Upper lobe of left lung (tissue), 6 donors: ENCODE results near the gene TCEAL3. TPM values are rescaled to one million over a fixed set of nuclear protein-coding genes. Genes with fewer than 3 reads are reported as not detected.

Experiments used
- ATAC-seq, 2 donors: fragments of 200-7000 bp; cut with Tn5 transposase; one replicate each; pipeline ENCODE4 v1.9.1; 2022; ENCODE audit warnings: mild to moderate bottlenecking in 2 of 2, moderate library complexity in 2 of 2; ENCODE audit not compliant: low FRiP score in 2 of 2
- DNase-seq, 2 donors: peaks; one replicate each; pipeline ENCODE4 v3.0.0-alpha.2; 2019 to 2020
- H3K27ac ChIP-seq, 4 donors: fragments of 200-600 bp; sonication (generic); one replicate each; pipeline ENCODE4 v1.5.1; 2016 to 2019
- H3K27me3 ChIP-seq, 4 donors: fragments of 200-600 bp; sonication (generic); one replicate each; pipeline ENCODE4 v1.5.1; 2017 to 2019
- H3K36me3 ChIP-seq, 4 donors: fragments of 200-600 bp; sonication (generic); one replicate each; pipeline ENCODE4 v1.5.1; 2016 to 2019
- H3K4me1 ChIP-seq, 4 donors: fragments of 200-600 bp; sonication (generic); one replicate each; pipeline ENCODE4 v1.5.1; 2018 to 2019
- H3K4me3 ChIP-seq, 4 donors: fragments of 200-600 bp; sonication (generic); one replicate each; pipeline ENCODE4 v1.5.1; 2017 to 2019; ENCODE audit warnings: mild to moderate bottlenecking in 2 of 4, moderate library complexity in 1 of 4
- H3K9me3 ChIP-seq, 4 donors: fragments of 200-600 bp; sonication (generic); one replicate each; pipeline ENCODE4 v1.5.1; 2018 to 2019
- CTCF ChIP-seq, 6 experiments: fragments of 450-650 bp in 4 of 6; fragments of 200-600 bp in 2 of 6; sonication (generic) in 2 of 6; IDR thresholded peaks; one replicate each; pipeline ENCODE4 v1.5.1; 2016 to 2019; ENCODE audit warnings: antibody characterized with exemption in 6 of 6
- EP300 ChIP-seq, 4 donors: sonication (generic); formaldehyde crosslinking; IDR thresholded peaks; one replicate each; pipeline ENCODE4 v1.5.1; 2017; ENCODE audit warnings: antibody characterized with exemption in 4 of 4, control low read depth in 2 of 4
- POLR2A ChIP-seq, 4 donors: fragments of 450-650 bp; IDR thresholded peaks; one replicate each; pipeline ENCODE4 v1.5.1; 2016 to 2017; ENCODE audit warnings: antibody characterized with exemption in 4 of 4, mild to moderate bottlenecking in 2 of 4
- POLR2AphosphoS5 ChIP-seq, 2 donors: sonication (generic); formaldehyde crosslinking; IDR thresholded peaks; one replicate each; pipeline ENCODE4 v1.5.1; 2017; ENCODE audit warnings: antibody characterized with exemption in 2 of 2
- WGBS, 2 donors: methylation state at CpG; one replicate each; pipeline ENCODE4 v1.1.5; 2017 to 2018; 5-methylcytosine and 5-hydroxymethylcytosine counted together
- total RNA-seq, 6 donors: library from RNA; depleted of rRNA in 4 of 6; stranded (reverse); fragments of >200 nt in 4 of 6; gene quantifications; one replicate each; pipeline versions ENCODE4 v1.1.0 to v1.2.1, GENCODE V29; 2016 to 2021
- donor health status: DM: no; HTN: no; CAD: no; lungs with moderate emphysema.
- donor health status: DM: no; HTN: yes; CAD: no; lungs with severe emphysema.

TCEAL3 gene
- total RNA-seq: 10 to 100 TPM; 17.8 to 27.9 (median 25.2) TPM

- no peaks in the 10 kb centered on the region for H3K4me1 ChIP-seq
- no peak for TF ChIP-seq EP300 (IDR thresholded peaks at IDR 0.05)
- TF ChIP-seq POLR2A (IDR thresholded peaks at IDR 0.05): peak in 2 of 4 donors; percentile 55 to 56
- peak; percentile 37 to 55 for TF ChIP-seq POLR2AphosphoS5 (IDR thresholded peaks at IDR 0.05)
- peak within 1 kb of the TSS; percentile 87 to 94 (median 91) for H3K27ac ChIP-seq
- H3K36me3 ChIP-seq: no peaks in the 10 kb centered on the region
- 0 to 18% methylated on average over 1 to 44 of the region's 59 CpGs for WGBS, 2 donors
- DNase-seq (peak; percentile 65 to 94), ATAC-seq (peak; percentile 74 to 96)
- H3K9me3 ChIP-seq: no peaks in the 10 kb centered on the region
- H3K27me3 ChIP-seq: peaks cover 0 to 4% (median 0%) of the 10 kb centered on the region in 4 donors
- peak within 1 kb of the TSS; percentile 53 to 71 (median 60) for H3K4me3 ChIP-seq
Observed at GRCh38 chrX:103607364-103608305, at the start of gene TCEAL3. Gene TCEAL3 (plus strand): TSS chrX:103607963. CDS start chrX:103609065, 1,102 bp downstream.

- H3K27ac ChIP-seq: no peak overlapping the region
- H3K4me1 ChIP-seq: no peaks in the 10 kb centered on the region
- no peaks in the 10 kb centered on the region for H3K9me3 ChIP-seq
- TF ChIP-seq POLR2A (IDR thresholded peaks at IDR 0.05) (no peak), CTCF (IDR thresholded peaks at IDR 0.05) (no peak), EP300 (IDR thresholded peaks at IDR 0.05) (no peak), POLR2AphosphoS5 (IDR thresholded peaks at IDR 0.05) (no peak)
- H3K36me3 ChIP-seq: no peaks in the 10 kb centered on the region
- H3K27me3 ChIP-seq: no peaks in the 10 kb centered on the region
- no peak for DNase-seq
- WGBS, 2 donors: 58 to 90% methylated on average over 1 of the region's 1 CpG
- no peak overlapping the region for H3K4me3 ChIP-seq
- ATAC-seq: no peak
Observed at GRCh38 chrX:103560256-103560655, 47.5 kb upstream of the TCEAL3 start.

GRCh38 chrX:103562801-103563200, 45.0 kb upstream of the TCEAL3 start:
- Histone ChIP-seq H3K36me3 (no peaks in the 10 kb centered on the region), H3K27ac (no peak overlapping the region), H3K9me3 (no peaks in the 10 kb centered on the region), H3K4me1 (no peaks in the 10 kb centered on the region), H3K4me3 (no peak overlapping the region), H3K27me3 (no peaks in the 10 kb centered on the region)
- WGBS, 2 donors: 64% methylated on average over 2 of the region's 2 CpGs
- DNase-seq: no peak
- ATAC-seq: no peak
- TF ChIP-seq EP300 (IDR thresholded peaks at IDR 0.05): no peak

GRCh38 chrX:103565197-103565596, 42.6 kb upstream of the TCEAL3 start:
- Histone ChIP-seq H3K27me3 (no peaks in the 10 kb centered on the region), H3K9me3 (no peaks in the 10 kb centered on the region), H3K4me1 (no peaks in the 10 kb centered on the region), H3K27ac (no peak overlapping the region), H3K4me3 (no peak overlapping the region), H3K36me3 (no peaks in the 10 kb centered on the region)
- ATAC-seq (no peak), DNase-seq (no peak)
- WGBS, 2 donors: 62 to 87% methylated on average over 2 to 4 of the region's 4 CpGs
- no peak for TF ChIP-seq POLR2A (IDR thresholded peaks at IDR 0.05)
- TF ChIP-seq EP300 (IDR thresholded peaks at IDR 0.05): no peak
- TF ChIP-seq POLR2AphosphoS5 (IDR thresholded peaks at IDR 0.05): no peak
- TF ChIP-seq CTCF (IDR thresholded peaks at IDR 0.05): no peak

GRCh38 chrX:103565752-103566151, 42.0 kb upstream of the TCEAL3 start:
- Histone ChIP-seq H3K27me3 (no peaks in the 10 kb centered on the region), H3K27ac (no peak overlapping the region), H3K36me3 (no peaks in the 10 kb centered on the region), H3K9me3 (no peaks in the 10 kb centered on the region), H3K4me1 (no peaks in the 10 kb centered on the region), H3K4me3 (no peak overlapping the region)
- WGBS, 2 donors: 40 to 65% methylated on average over 1 of the region's 1 CpG
- ATAC-seq (no peak), DNase-seq (no peak)
- TF ChIP-seq POLR2AphosphoS5 (IDR thresholded peaks at IDR 0.05) (no peak), EP300 (IDR thresholded peaks at IDR 0.05) (no peak), CTCF (IDR thresholded peaks at IDR 0.05) (no peak)
